ENCODE measurements around the gene RSPH1.

DNA sequence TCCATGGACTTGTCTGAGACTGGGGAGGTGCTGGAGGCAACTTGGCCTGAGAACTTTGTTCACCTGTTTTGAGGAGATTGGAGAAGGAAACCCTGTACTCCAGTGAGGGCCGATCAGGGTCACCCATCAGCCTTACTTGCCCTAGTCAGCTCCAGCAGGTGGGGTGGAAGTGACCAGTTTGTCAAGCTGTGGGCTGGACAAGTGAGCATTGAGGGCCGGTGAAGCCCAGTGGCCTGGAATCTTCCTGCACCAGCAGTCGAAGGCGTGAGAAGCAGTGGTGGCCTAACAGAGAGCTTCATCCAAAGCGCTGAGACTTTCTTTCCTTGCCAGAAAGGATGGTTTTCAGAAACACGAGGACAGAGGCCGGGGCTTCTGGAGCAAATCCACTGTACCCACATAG lies 27.2 kb upstream of the RSPH1 start:
- TF ChIP-seq, protein P1, sequence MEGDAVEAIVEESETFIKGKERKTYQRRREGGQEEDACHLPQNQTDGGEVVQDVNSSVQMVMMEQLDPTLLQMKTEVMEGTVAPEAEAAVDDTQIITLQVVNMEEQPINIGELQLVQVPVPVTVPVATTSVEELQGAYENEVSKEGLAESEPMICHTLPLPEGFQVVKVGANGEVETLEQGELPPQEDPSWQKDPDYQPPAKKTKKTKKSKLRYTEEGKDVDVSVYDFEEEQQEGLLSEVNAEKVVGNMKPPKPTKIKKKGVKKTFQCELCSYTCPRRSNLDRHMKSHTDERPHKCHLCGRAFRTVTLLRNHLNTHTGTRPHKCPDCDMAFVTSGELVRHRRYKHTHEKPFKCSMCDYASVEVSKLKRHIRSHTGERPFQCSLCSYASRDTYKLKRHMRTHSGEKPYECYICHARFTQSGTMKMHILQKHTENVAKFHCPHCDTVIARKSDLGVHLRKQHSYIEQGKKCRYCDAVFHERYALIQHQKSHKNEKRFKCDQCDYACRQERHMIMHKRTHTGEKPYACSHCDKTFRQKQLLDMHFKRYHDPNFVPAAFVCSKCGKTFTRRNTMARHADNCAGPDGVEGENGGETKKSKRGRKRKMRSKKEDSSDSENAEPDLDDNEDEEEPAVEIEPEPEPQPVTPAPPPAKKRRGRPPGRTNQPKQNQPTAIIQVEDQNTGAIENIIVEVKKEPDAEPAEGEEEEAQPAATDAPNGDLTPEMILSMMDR (IDR thresholded peaks at IDR 0.05) = no peak
- TF ChIP-seq POLR2A (IDR thresholded peaks at IDR 0.05) = no peak
- TF ChIP-seq POLR2AphosphoS5 (IDR thresholded peaks at IDR 0.05) = no peak
